ENCODE results near the gene TMEM147.
"Not testable (repeated sequence)": the region's sequence is repeated elsewhere in the genome, so short reads cannot be mapped to it uniquely, and the experiment has no call there.

The TMEM147 gene

DNA sequence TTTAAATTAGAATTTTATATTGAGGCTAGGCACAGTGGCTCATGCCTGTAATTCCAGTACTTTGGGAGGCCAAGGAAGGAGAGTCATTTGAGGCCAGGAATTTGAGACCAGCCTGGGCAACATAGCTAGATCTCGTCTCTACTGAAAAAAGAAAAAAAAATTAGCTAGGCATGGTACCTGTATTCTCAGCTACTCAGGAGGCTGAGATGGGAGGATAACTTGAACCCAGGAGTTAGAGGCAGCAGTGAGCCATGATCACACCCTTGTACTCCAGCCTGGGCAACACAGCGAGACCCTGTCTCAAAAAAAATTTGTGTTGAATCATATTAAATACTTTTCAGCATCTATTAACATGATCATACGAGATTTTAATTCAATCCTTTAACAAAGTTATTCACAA lies 45.4 kb downstream of the TMEM147 start:
- Histone ChIP-seq H3K27ac (replicated peaks) (no peak overlapping the region), H3K27me3 (ENCODE audit: insufficient read depth, poor library complexity, severe bottlenecking) (no peaks in the 10 kb centered on the region), H3K4me3 (replicated peaks; ENCODE audit: insufficient read depth, low read length) (no peak overlapping the region)
- no peak for DNase-seq (ENCODE audit: low read depth in 1 of 2, low spot score in 1 of 2)
- TF ChIP-seq CTCF (IDR thresholded peaks at IDR 0.05; ENCODE audit: insufficient read depth, low read length) (no peak), POLR2AphosphoS5 (IDR thresholded peaks at IDR 0.05; ENCODE audit: low read depth) (no peak), SPI1 (IDR thresholded peaks at IDR 0.05; ENCODE audit: borderline replicate concordance, low read depth) (no peak), GABPA (IDR thresholded peaks at IDR 0.05; ENCODE audit: low read depth) (no peak)
- TF ChIP-seq, protein P1, sequence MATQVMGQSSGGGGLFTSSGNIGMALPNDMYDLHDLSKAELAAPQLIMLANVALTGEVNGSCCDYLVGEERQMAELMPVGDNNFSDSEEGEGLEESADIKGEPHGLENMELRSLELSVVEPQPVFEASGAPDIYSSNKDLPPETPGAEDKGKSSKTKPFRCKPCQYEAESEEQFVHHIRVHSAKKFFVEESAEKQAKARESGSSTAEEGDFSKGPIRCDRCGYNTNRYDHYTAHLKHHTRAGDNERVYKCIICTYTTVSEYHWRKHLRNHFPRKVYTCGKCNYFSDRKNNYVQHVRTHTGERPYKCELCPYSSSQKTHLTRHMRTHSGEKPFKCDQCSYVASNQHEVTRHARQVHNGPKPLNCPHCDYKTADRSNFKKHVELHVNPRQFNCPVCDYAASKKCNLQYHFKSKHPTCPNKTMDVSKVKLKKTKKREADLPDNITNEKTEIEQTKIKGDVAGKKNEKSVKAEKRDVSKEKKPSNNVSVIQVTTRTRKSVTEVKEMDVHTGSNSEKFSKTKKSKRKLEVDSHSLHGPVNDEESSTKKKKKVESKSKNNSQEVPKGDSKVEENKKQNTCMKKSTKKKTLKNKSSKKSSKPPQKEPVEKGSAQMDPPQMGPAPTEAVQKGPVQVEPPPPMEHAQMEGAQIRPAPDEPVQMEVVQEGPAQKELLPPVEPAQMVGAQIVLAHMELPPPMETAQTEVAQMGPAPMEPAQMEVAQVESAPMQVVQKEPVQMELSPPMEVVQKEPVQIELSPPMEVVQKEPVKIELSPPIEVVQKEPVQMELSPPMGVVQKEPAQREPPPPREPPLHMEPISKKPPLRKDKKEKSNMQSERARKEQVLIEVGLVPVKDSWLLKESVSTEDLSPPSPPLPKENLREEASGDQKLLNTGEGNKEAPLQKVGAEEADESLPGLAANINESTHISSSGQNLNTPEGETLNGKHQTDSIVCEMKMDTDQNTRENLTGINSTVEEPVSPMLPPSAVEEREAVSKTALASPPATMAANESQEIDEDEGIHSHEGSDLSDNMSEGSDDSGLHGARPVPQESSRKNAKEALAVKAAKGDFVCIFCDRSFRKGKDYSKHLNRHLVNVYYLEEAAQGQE (IDR thresholded peaks at IDR 0.05; ENCODE audit: insufficient replicate concordance, low read depth), result no peak

DNA sequence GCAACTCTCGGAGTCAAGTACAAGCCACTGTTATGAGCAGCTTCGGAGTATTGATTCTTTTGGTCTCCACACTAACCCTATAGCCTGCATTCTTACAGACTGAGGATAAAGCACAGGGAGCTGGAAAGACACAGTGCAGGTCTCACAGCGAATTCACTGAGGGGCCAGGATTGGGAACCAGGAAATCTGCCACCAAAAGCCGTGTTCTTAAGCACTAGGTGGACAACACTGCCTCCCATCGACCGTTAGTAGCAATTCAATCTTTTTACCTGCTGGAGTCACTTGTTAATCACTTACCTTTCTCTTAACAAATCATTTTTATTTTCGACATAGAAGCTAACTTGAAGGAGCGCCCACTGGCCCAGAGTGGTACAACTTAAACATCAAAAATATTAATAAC lies 46.8 kb downstream of the TMEM147 start:
- DNase-seq (ENCODE audit: low read depth in 1 of 2, low spot score in 1 of 2), result peak; percentile 15 to 19
- Histone ChIP-seq H3K27me3 (ENCODE audit: insufficient read depth, poor library complexity, severe bottlenecking) (no peaks in the 10 kb centered on the region), H3K4me3 (replicated peaks; ENCODE audit: insufficient read depth, low read length) (no peak overlapping the region), H3K27ac (replicated peaks) (no peak overlapping the region)
- TF ChIP-seq, protein P1 (IDR thresholded peaks at IDR 0.05; ENCODE audit: insufficient replicate concordance, low read depth), result no peak
- TF ChIP-seq CTCF (IDR thresholded peaks at IDR 0.05; ENCODE audit: insufficient read depth, low read length), result peak; percentile 40

DNA sequence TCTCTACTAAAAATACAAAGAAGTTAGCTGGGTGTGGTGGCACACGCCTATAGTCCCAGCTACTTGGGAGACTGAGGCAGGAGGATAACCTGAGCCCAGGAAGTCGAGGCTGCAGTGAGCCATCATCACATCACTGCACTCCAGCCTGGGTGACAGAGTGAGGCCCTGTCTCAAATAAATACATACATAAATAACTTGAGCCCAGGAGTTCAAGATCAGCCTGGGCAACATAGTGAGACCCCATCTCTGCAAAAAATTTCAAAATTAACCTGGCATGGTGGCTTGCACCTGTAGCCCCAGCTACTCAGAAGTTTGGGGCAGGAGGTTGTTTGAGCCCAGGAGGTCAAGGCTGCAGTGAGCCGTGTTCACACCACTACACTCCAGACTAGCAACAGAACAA lies 49.6 kb downstream of the TMEM147 start:
- not testable (repeated sequence) for H3K27me3 ChIP-seq (ENCODE audit: insufficient read depth, poor library complexity, severe bottlenecking); H3K27ac ChIP-seq (replicated peaks); DNase-seq (ENCODE audit: low read depth in 1 of 2, low spot score in 1 of 2); H3K4me3 ChIP-seq (replicated peaks; ENCODE audit: insufficient read depth, low read length)

GRCh38 chr19:35595928-35596327 lies 50.5 kb downstream of the TMEM147 start:
- no peak for DNase-seq (ENCODE audit: low read depth in 1 of 2, low spot score in 1 of 2)
- H3K4me3 ChIP-seq (replicated peaks; ENCODE audit: insufficient read depth, low read length), result no peak overlapping the region
- no peaks in the 10 kb centered on the region for H3K27me3 ChIP-seq (ENCODE audit: insufficient read depth, poor library complexity, severe bottlenecking)
- TF ChIP-seq, protein P1 (IDR thresholded peaks at IDR 0.05; ENCODE audit: insufficient replicate concordance, low read depth), result no peak
- TF ChIP-seq GABPA (IDR thresholded peaks at IDR 0.05; ENCODE audit: low read depth), result no peak
- TF ChIP-seq SPI1 (IDR thresholded peaks at IDR 0.05; ENCODE audit: borderline replicate concordance, low read depth), result no peak
- TF ChIP-seq POLR2AphosphoS5 (IDR thresholded peaks at IDR 0.05; ENCODE audit: low read depth), result no peak
- no peak for TF ChIP-seq CTCF (IDR thresholded peaks at IDR 0.05; ENCODE audit: insufficient read depth, low read length)
- H3K27ac ChIP-seq (replicated peaks), result no peak overlapping the region

Measured in HL-60 (cell line).